AG10803 (cell line): ENCODE results near the gene SSC4D.
"Not testable (repeated sequence)": the region's sequence is repeated elsewhere in the genome, so short reads cannot be mapped to it uniquely, and the experiment has no call there.

Experiments
- DNase-seq: peaks from one replicate; pipeline ENCODE4 v3.0.0; 2010; ENCODE audit warnings: low read depth
- H3K4me3 ChIP-seq: 2 replicates; pipeline ENCODE4 v1.5.1; 2011; ENCODE audit warnings: mild to moderate bottlenecking, low read length, control low read depth
- CTCF ChIP-seq: conservative IDR thresholded peaks from 2 replicates; pipeline ENCODE4 v1.5.1; 2011; ENCODE audit warnings: mild to moderate bottlenecking, low read length, control low read depth, inconsistent platforms

SSC4D gene

GRCh38 chr7:76394957-76395356 lies 14.5 kb downstream of the SSC4D start:
- DNase-seq, result peak; percentile 19
- H3K4me3 ChIP-seq, result no peak overlapping the region
- TF ChIP-seq CTCF, result no peak

GRCh38 chr7:76393116-76394031 lies 16.1 kb downstream of the SSC4D start:
- TF ChIP-seq CTCF, result 0 out of 2 replicates have a peak, but pooled peaks have one; percentile 7
- peak overlapping the region; percentile 72 for H3K4me3 ChIP-seq
- peak; percentile 83 for DNase-seq

- no peak for TF ChIP-seq CTCF
- no peak for DNase-seq
- H3K4me3 ChIP-seq, result peak overlapping the region; percentile 55
These were observed 16.9 kb downstream of the SSC4D start for GRCh38 chr7:76392531-76393115.

- no peak for TF ChIP-seq CTCF
- DNase-seq, result no peak
- H3K4me3 ChIP-seq, result no peak overlapping the region
These were observed 19.4 kb downstream of the SSC4D start for GRCh38 chr7:76390092-76390491.

DNA sequence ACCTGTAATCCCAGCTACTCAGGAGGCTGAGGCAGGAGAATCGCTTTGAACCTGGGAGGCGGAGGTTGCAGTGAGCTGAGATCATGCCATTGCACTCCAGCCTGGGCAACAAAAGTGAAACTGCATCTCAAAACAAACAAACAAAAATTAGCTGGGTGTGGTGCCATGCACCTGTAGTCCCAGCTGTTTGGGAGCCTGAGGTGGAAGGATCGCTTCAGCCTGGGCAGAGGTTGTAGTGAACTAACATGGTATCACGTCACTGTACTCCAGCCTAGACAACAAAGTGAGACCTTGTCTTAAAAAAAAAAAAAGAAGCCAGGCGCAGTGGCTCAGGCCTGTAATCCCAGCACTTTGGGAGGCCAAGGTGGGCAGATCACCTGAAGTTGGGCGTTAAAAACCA lies 21.7 kb downstream of the SSC4D start:
- not testable (repeated sequence) for H3K4me3 ChIP-seq, DNase-seq

DNA sequence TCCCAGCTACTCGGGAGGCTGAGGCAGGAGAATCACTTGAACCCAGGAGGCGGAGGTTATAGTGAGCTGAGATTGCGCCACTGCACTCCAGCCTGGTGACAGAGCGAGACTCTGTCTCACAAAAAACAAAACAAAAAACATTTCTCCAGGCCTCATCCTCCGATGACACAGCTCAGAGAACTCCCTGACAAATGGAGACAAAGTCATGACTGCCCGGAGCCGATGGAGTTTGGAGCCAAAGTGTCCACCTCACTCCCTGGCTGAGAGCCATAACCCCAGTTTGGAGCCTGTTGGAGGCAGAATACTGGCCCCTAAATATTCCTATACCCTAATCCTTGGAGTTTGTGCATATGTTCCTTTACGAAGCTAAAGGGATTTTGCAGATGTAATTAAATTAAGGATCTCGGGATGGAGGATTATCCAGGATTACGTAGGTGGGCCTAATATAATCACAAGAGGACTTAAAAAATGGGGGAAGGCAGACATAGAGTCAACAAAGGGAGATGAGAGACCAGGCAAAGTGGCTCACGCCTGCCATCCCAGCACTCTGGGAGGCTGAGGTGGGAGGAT lies 22.7 kb downstream of the SSC4D start:
- no peak overlapping the region for H3K4me3 ChIP-seq
- TF ChIP-seq CTCF, result no peak
- peak; percentile 61 for DNase-seq

GRCh38 chr7:76383089-76383944 lies 26.2 kb downstream of the SSC4D start:
- TF ChIP-seq CTCF, result no peak
- DNase-seq, result no peak

More at GRCh38 chr7:76383089-76383944, 26.2 kb downstream of the SSC4D start:
- no peak overlapping the region for H3K4me3 ChIP-seq
